SK-N-SH (cell line): Measurements from ENCODE around the gene UVRAG.
"Not testable (repeated sequence)": the region's sequence is repeated elsewhere in the genome, so short reads cannot be mapped to it uniquely, and the experiment has no call there.

Experiments
- CTCF ChIP-seq: fragments of 200-600 bp; sonication (generic); IDR thresholded peaks from 2 replicates; pipeline ENCODE4 v1.6.1; 2017; ENCODE audit warnings: antibody characterized with exemption, mild to moderate bottlenecking, moderate library complexity
- EZH2phosphoT487 ChIP-seq: fragments of 200-600 bp; sonication (generic); IDR thresholded peaks from 2 replicates; pipeline ENCODE4 v1.6.1; 2017; ENCODE audit warnings: low read depth, mixed run types, mild to moderate bottlenecking, antibody characterized with exemption, moderate library complexity, borderline replicate concordance
- MXI1 ChIP-seq: IDR thresholded peaks from 2 replicates; pipeline ENCODE4 v1.6.1; 2012; ENCODE audit warnings: mild to moderate bottlenecking, low read depth, low read length, improper control_type of control experiment
- RXRA ChIP-seq: IDR thresholded peaks from 2 replicates; pipeline ENCODE4 v1.4.0; 2012; ENCODE audit warnings: low read depth, mild to moderate bottlenecking, borderline replicate concordance
- USF2 ChIP-seq: fragments of 150-350 bp; IDR thresholded peaks from 2 replicates; pipeline ENCODE4 v1.6.1; 2017; ENCODE audit warnings: antibody characterized with exemption, low read length, low read depth, borderline replicate concordance

GRCh38 chr11:75877931-75878330 is 62.9 kb downstream of the UVRAG start:
- not testable (repeated sequence) for TF ChIP-seq CTCF, RXRA, USF2, EZH2phosphoT487, MXI1
